ENCODE data around the gene CD80. TPM values are rescaled to one million over a fixed set of nuclear protein-coding genes. Genes with fewer than 3 reads are reported as not detected.

Gene CD80
- total RNA-seq, 4 donors from 2014 or later, result not detected

- TF ChIP-seq, protein P1, sequence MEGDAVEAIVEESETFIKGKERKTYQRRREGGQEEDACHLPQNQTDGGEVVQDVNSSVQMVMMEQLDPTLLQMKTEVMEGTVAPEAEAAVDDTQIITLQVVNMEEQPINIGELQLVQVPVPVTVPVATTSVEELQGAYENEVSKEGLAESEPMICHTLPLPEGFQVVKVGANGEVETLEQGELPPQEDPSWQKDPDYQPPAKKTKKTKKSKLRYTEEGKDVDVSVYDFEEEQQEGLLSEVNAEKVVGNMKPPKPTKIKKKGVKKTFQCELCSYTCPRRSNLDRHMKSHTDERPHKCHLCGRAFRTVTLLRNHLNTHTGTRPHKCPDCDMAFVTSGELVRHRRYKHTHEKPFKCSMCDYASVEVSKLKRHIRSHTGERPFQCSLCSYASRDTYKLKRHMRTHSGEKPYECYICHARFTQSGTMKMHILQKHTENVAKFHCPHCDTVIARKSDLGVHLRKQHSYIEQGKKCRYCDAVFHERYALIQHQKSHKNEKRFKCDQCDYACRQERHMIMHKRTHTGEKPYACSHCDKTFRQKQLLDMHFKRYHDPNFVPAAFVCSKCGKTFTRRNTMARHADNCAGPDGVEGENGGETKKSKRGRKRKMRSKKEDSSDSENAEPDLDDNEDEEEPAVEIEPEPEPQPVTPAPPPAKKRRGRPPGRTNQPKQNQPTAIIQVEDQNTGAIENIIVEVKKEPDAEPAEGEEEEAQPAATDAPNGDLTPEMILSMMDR (IDR thresholded peaks at IDR 0.05), result no peak
- TF ChIP-seq POLR2A (IDR thresholded peaks at IDR 0.05), result no peak
Observed at GRCh38 chr3:119548341-119548740, 11.1 kb downstream of the CD80 start.

DNA sequence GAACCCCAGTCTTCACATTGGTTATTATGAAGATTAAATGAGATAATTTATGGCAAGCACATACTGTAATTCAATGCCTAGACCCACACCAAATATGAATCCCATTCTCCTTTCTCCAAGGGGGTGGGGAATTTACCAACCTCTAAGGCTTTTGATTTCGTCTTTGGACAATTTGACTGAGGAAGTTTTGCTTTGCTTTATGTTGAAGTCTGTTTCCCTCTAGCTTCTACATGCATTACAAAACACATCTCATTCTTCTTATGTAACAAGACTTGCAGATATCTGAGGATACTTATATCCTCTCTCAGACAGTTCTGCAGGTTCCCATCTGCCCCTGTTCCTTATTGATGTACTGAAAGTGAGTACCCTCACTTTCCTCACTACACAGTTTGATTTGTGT, 12.2 kb downstream of the CD80 start:
- intact Hi-C loops (cut with DNase I; ENCODE audit: low total_unique reads), result no loop called here
- H3K4me3 ChIP-seq (ENCODE audit: low read depth, poor library complexity, severe bottlenecking), result no peak overlapping the region
- DNase-seq (ENCODE audit: low spot score in 2 of 2), result no peak
- 66 to 85% methylated on average over 1 of the region's 1 CpG for WGBS, 2 donors
- no peak for TF ChIP-seq POLR2A (IDR thresholded peaks at IDR 0.05)
- TF ChIP-seq, protein P1 (IDR thresholded peaks at IDR 0.05), result no peak

More at GRCh38 chr3:119548341-119548740, 11.1 kb downstream of the CD80 start:
- intact Hi-C loops (cut with DNase I; ENCODE audit: low total_unique reads), result no loop called here
- 29 to 57% methylated on average over 3 of the region's 3 CpGs for WGBS, 2 donors
- DNase-seq (ENCODE audit: low spot score in 2 of 2), result no peak
- H3K4me3 ChIP-seq (ENCODE audit: low read depth, poor library complexity, severe bottlenecking), result no peak overlapping the region

DNA sequence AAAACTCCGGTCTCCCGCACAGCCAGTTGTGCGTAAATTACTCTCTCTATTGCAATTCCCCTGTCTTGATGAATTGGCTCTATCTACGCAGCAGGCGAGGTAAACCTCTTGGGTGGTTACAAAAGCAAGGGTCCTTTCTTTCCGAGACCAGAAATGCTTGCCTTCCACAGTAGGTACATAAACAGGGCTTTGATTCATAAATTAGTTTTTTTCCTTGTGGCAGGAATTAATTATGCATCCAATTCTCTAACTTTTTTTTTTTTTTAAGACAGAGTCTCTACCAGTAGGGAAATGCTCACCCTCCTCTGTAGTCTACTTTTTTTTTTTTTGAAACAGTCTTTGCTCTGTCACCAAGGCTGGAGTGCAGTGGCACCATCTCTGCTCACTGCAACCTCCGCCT, 16.3 kb downstream of the CD80 start:
- WGBS, 2 donors, result 92 to 97% methylated on average over 7 of the region's 7 CpGs
- no peak overlapping the region for H3K4me3 ChIP-seq (ENCODE audit: low read depth, poor library complexity, severe bottlenecking)
- TF ChIP-seq, protein P1 (IDR thresholded peaks at IDR 0.05), result no peak
- TF ChIP-seq POLR2A (IDR thresholded peaks at IDR 0.05), result no peak
- no peak for DNase-seq (ENCODE audit: low spot score in 2 of 2)
- intact Hi-C loops (cut with DNase I; ENCODE audit: low total_unique reads), result no loop called here

- no peak for DNase-seq (ENCODE audit: low spot score in 2 of 2)
- H3K4me3 ChIP-seq (ENCODE audit: low read depth, poor library complexity, severe bottlenecking), result no peak overlapping the region
- intact Hi-C loops (cut with DNase I; ENCODE audit: low total_unique reads), result no loop called here
- TF ChIP-seq, protein P1 (IDR thresholded peaks at IDR 0.05), result no peak
- no peak for TF ChIP-seq POLR2A (IDR thresholded peaks at IDR 0.05)
- WGBS, 2 donors, result 73 to 78% methylated on average over 2 of the region's 2 CpGs
Observed at GRCh38 chr3:119542168-119542767, 17.1 kb downstream of the CD80 start.

- no peak overlapping the region for H3K4me3 ChIP-seq (ENCODE audit: low read depth, poor library complexity, severe bottlenecking)
- TF ChIP-seq POLR2A (IDR thresholded peaks at IDR 0.05), result no peak
- TF ChIP-seq, protein P1 (IDR thresholded peaks at IDR 0.05), result no peak
- intact Hi-C loops (cut with DNase I; ENCODE audit: low total_unique reads), result no loop called here
- 79% methylated on average over 3 of the region's 3 CpGs for WGBS, 2 donors
- no peak for DNase-seq (ENCODE audit: low spot score in 2 of 2)
Observed at GRCh38 chr3:119541547-119541946, 17.9 kb downstream of the CD80 start.

GRCh38 chr3:119538772-119539171, 20.6 kb downstream of the CD80 start:
- intact Hi-C loops (cut with DNase I; ENCODE audit: low total_unique reads), result no loop called here
- DNase-seq (ENCODE audit: low spot score in 2 of 2), result no peak
- 87 to 100% methylated on average over 1 of the region's 1 CpG for WGBS, 2 donors
- TF ChIP-seq, protein P1 (IDR thresholded peaks at IDR 0.05), result no peak
- TF ChIP-seq POLR2A (IDR thresholded peaks at IDR 0.05), result no peak
- no peak overlapping the region for H3K4me3 ChIP-seq (ENCODE audit: low read depth, poor library complexity, severe bottlenecking)
